GM12865 (cell line): ENCODE data around the gene FEM1C.

Experiments
- DNase-seq: peaks from one replicate; pipeline ENCODE4 v3.0.0; 2010; ENCODE audit warnings: low read depth
- H3K4me3 ChIP-seq: 2 replicates; pipeline ENCODE4 v1.5.1; 2011; ENCODE audit warnings: mild to moderate bottlenecking, low read depth, low read length, control low read depth
- CTCF ChIP-seq: IDR thresholded peaks from 2 replicates; pipeline ENCODE4 v1.5.1; 2011; ENCODE audit warnings: low read length, control low read depth, low read depth, inconsistent platforms; ENCODE audit not compliant: insufficient read depth; ENCODE audit errors: missing control alignments

Gene FEM1C

GRCh38 chr5:115583474-115583873, 38.9 kb upstream of the FEM1C start:
- DNase-seq, result no peak
- TF ChIP-seq CTCF, result no peak

DNA sequence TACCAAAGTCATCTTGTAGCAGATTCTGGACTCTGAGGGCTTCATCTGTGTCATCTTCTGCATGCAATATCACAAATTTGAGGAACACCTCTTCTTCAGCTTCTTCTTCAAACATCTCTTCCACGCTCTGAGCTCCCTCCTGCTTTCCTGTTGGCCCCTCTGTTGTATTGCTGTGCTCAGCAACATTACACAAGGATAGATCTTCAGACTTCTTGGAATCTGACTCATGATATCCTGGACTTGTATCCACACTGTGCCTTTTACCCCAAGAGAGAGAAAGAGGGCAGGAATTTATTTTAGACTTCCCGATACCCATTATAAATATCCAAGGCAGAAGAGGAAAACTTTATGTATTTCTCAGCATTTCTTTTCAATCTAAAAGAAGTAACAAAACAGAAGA, 36.4 kb upstream of the FEM1C start:
- no peak overlapping the region for H3K4me3 ChIP-seq
- TF ChIP-seq CTCF, result no peak
- DNase-seq, result no peak

More at GRCh38 chr5:115583474-115583873, 38.9 kb upstream of the FEM1C start:
- H3K4me3 ChIP-seq, result no peak overlapping the region

DNA sequence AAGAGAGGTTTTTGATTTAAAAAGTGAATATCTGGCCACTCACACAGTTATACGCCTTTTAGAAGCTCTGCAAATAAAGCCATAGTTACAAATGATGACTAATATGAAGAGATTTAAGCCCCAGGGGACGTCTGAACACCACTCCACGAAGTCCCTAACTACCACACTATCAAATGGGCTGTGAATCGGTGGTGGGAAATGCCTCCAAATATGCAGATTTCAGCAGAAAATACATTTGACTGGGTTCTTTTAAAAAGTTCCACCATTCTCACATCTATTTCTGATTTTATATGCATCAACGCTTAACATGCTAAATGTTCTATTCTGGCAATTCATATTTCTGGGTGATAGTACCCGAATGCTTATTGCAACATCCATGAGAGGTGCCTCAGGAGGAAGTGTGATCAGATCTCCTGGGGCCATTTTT, 35.2 kb upstream of the FEM1C start:
- peak; percentile 80 for DNase-seq
- TF ChIP-seq CTCF, result no peak
- H3K4me3 ChIP-seq, result no peak overlapping the region; the same call in 1 of the 2 replicates

- DNase-seq, result no peak
- no peak overlapping the region for H3K4me3 ChIP-seq
- no peak for TF ChIP-seq CTCF
Observed at GRCh38 chr5:115579216-115579615, 34.6 kb upstream of the FEM1C start.

GRCh38 chr5:115578657-115579056, 34.1 kb upstream of the FEM1C start:
- TF ChIP-seq CTCF, result no peak
- DNase-seq, result peak; percentile 72
- H3K4me3 ChIP-seq, result peak overlapping the region; percentile 31; the same call in 1 of the 2 replicates

DNA sequence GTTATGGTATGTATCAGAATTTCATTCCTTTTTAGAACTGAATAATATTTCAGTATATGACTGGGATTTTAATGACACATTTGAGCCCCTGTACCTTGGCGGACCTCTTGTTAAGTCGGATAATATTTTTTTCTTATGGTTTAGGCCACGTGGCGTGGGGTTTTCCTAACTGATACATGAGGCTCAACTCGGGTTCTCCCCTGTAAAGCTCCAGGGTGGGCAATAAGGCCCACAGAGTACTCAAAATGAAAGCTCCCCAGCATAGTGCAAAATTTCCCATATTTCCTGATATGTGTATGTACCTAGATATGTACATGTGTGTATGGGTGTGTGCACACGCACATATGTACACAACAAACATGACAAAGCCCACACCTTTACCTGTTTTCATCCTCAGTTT, 33.2 kb upstream of the FEM1C start:
- H3K4me3 ChIP-seq, result no peak overlapping the region
- no peak for TF ChIP-seq CTCF
- DNase-seq, result peak; percentile 84

GRCh38 chr5:115577329-115577728, 32.8 kb upstream of the FEM1C start:
- H3K4me3 ChIP-seq, result no peak overlapping the region
- no peak for TF ChIP-seq CTCF
- no peak for DNase-seq
